ENCODE results near the gene SLC9C1. TPM values are rescaled to one million over a fixed set of nuclear protein-coding genes. Genes with fewer than 3 reads are reported as not detected.

Gene SLC9C1
- total RNA-seq, 2 donors from 2014 or later = not detected

DNA sequence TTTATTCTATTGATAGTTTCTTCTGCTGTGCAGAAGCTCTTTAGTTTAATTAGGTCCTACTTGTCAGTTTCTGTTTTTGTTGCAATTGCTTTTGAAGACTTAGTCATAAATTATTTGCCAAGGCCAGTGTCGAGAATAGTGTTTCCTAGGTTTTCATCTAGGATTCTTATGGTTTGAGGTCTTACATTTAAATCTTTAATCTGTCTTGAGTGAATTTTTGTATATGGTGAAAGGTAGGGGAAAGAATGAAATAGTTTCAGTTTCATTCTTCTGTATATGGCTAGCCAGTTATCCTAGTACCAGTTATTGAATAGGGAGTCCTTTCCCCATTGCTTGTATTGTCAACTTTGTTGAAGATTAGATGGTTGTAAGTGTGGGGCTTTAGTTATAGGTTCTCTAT lies 150.3 kb downstream of the SLC9C1 start:
- Histone ChIP-seq H3K27ac (no peak overlapping the region), H3K27me3 (replicated peaks; ENCODE audit: insufficient read depth) (no peaks in the 10 kb centered on the region)
- ATAC-seq (ENCODE audit: insufficient number of reproducible peaks, low FRiP score, low read depth) = no peak

GRCh38 chr3:112143251-112143650 lies 150.8 kb downstream of the SLC9C1 start:
- DNase-seq (ENCODE audit: low spot score) (no peak), ATAC-seq (ENCODE audit: insufficient number of reproducible peaks, low FRiP score, low read depth) (no peak)
- no peak for TF ChIP-seq CTCF (IDR thresholded peaks at IDR 0.05)
- H3K27me3 ChIP-seq (replicated peaks; ENCODE audit: insufficient read depth) = no peaks in the 10 kb centered on the region
- no peaks in the 10 kb centered on the region for H3K4me1 ChIP-seq (ENCODE audit: control insufficient read depth in 1 of 2, low read depth in 2 of 2)
- H3K9me3 ChIP-seq = peaks cover 3% of the 10 kb centered on the region
- H3K4me3 ChIP-seq = no peak overlapping the region
- no peak overlapping the region for H3K27ac ChIP-seq
- no peaks in the 10 kb centered on the region for H3K36me3 ChIP-seq

More for the DNA sequence above, 150.3 kb downstream of the SLC9C1 start:
- TF ChIP-seq CTCF (IDR thresholded peaks at IDR 0.05) = no peak
- Histone ChIP-seq H3K4me1 (ENCODE audit: control insufficient read depth in 1 of 2, low read depth in 2 of 2) (no peaks in the 10 kb centered on the region), H3K36me3 (no peaks in the 10 kb centered on the region), H3K4me3 (no peak overlapping the region), H3K9me3 (peaks cover 3% of the 10 kb centered on the region)
- DNase-seq (ENCODE audit: low spot score) = no peak

GRCh38 chr3:112141293-112141692 lies 152.7 kb downstream of the SLC9C1 start:
- Histone ChIP-seq H3K27me3 (replicated peaks; ENCODE audit: insufficient read depth) (no peaks in the 10 kb centered on the region), H3K27ac (no peak overlapping the region), H3K4me1 (ENCODE audit: control insufficient read depth in 1 of 2, low read depth in 2 of 2) (no peaks in the 10 kb centered on the region), H3K9me3 (peaks cover 3% of the 10 kb centered on the region), H3K4me3 (no peak overlapping the region), H3K36me3 (no peaks in the 10 kb centered on the region)
- no peak for TF ChIP-seq CTCF (IDR thresholded peaks at IDR 0.05)
- ATAC-seq (ENCODE audit: insufficient number of reproducible peaks, low FRiP score, low read depth) = no peak
- DNase-seq (ENCODE audit: low spot score) = no peak

DNA sequence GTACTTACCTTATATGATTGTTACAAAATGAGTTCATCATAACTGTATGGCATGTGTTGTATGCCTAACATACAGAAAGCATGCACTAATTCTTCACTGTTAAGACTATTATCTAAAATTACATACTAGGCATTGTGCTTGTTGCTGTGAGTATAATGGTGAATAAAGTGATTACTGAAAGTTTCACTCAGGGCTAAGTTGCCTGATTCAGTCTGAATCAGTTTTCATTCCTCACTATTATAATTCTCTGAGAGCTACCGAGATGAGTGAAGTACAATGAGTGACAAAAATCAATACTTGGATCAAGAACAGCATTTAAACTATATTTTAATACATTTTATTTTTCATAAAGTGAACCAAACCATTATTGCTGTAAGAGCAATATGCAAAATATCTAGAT lies 153.4 kb downstream of the SLC9C1 start:
- no peak for ATAC-seq (ENCODE audit: insufficient number of reproducible peaks, low FRiP score, low read depth)
- Histone ChIP-seq H3K4me1 (ENCODE audit: control insufficient read depth in 1 of 2, low read depth in 2 of 2) (no peaks in the 10 kb centered on the region), H3K9me3 (peaks cover 3% of the 10 kb centered on the region), H3K4me3 (no peak overlapping the region), H3K27me3 (replicated peaks; ENCODE audit: insufficient read depth) (no peaks in the 10 kb centered on the region), H3K27ac (no peak overlapping the region), H3K36me3 (no peaks in the 10 kb centered on the region)
- DNase-seq (ENCODE audit: low spot score) = no peak
- no peak for TF ChIP-seq CTCF (IDR thresholded peaks at IDR 0.05)

GRCh38 chr3:112138219-112138969 lies 155.6 kb downstream of the SLC9C1 start:
- DNase-seq (ENCODE audit: low spot score) (no peak), ATAC-seq (ENCODE audit: insufficient number of reproducible peaks, low FRiP score, low read depth) (no peak)
- no peak overlapping the region for H3K4me3 ChIP-seq
- no peaks in the 10 kb centered on the region for H3K9me3 ChIP-seq
- no peaks in the 10 kb centered on the region for H3K4me1 ChIP-seq (ENCODE audit: control insufficient read depth in 1 of 2, low read depth in 2 of 2)
- H3K27me3 ChIP-seq (replicated peaks; ENCODE audit: insufficient read depth) = no peaks in the 10 kb centered on the region
- H3K36me3 ChIP-seq = no peaks in the 10 kb centered on the region
- TF ChIP-seq CTCF (IDR thresholded peaks at IDR 0.05) = no peak
- no peak overlapping the region for H3K27ac ChIP-seq
